Breast epithelium (tissue), 3 donors: Measurements from ENCODE around the gene MTCP1.

Experiments
- CTCF ChIP-seq, 3 donors: fragments of 450-650 bp; IDR thresholded peaks; one replicate each; pipeline ENCODE4 v1.5.1; 2016 to 2017; ENCODE audit warnings: antibody characterized with exemption in 3 of 3, mild to moderate bottlenecking in 3 of 3, moderate library complexity in 3 of 3
- POLR2AphosphoS5 ChIP-seq, 3 donors: sonication (generic); formaldehyde crosslinking; IDR thresholded peaks; one replicate each; pipeline ENCODE4 v1.6.1; 2017; ENCODE audit warnings: antibody characterized with exemption in 3 of 3

GRCh38 chrX:155054255-155054654 is 16.7 kb downstream of the MTCP1 start:
- TF ChIP-seq POLR2AphosphoS5 (IDR thresholded peaks at IDR 0.05): no peak
- no peak for TF ChIP-seq CTCF (IDR thresholded peaks at IDR 0.05)
